Type B pancreatic cell (in vitro differentiated cells): Measurements from ENCODE around the gene SLAIN2. TPM values are rescaled to one million over a fixed set of nuclear protein-coding genes. Genes with fewer than 3 reads are reported as not detected.

Experiments
- DNase-seq: peaks from one replicate; pipeline ENCODE4 v3.0.0; 2021; ENCODE audit warnings: mixed read lengths; ENCODE audit not compliant: unreplicated experiment; ENCODE audit errors: extremely low spot score
- H3K27ac Mint-ChIP-seq: 2 replicates; pipeline ENCODE4 v1.8.0; 2021; ENCODE audit warnings: mild to moderate bottlenecking, mixed read lengths
- H3K27me3 Mint-ChIP-seq: 2 replicates; pipeline ENCODE4 v1.8.0; 2021; ENCODE audit warnings: mixed read lengths
- H3K36me3 Mint-ChIP-seq: 2 replicates; pipeline ENCODE4 v1.8.0; 2021; ENCODE audit warnings: mixed read lengths
- H3K4me1 Mint-ChIP-seq: one replicate; pipeline ENCODE4 v1.8.0; 2021; ENCODE audit warnings: mixed read lengths; ENCODE audit not compliant: unreplicated experiment
- H3K4me3 Mint-ChIP-seq: 2 replicates; pipeline ENCODE4 v1.8.0; 2021; ENCODE audit warnings: mild to moderate bottlenecking, mixed read lengths
- H3K9me3 Mint-ChIP-seq: 2 replicates; pipeline ENCODE4 v1.8.0; 2021; ENCODE audit warnings: mixed read lengths
- total RNA-seq: library from RNA; stranded (reverse); gene quantifications from 2 replicates; pipeline ENCODE4 v1.2.1, GENCODE V29; 2021; ENCODE audit warnings: low replicate concordance
- TF ChIP-seq, protein P1 (sequence below): fragments of 200-600 bp; sonication (generic); conservative IDR thresholded peaks from 2 replicates; pipeline ENCODE4 v1.5.0; 2021; ENCODE audit warnings: antibody characterized with exemption, mild to moderate bottlenecking

The SLAIN2 gene
- total RNA-seq, 1 donor from 2014 or later: 55.8 TPM

DNA sequence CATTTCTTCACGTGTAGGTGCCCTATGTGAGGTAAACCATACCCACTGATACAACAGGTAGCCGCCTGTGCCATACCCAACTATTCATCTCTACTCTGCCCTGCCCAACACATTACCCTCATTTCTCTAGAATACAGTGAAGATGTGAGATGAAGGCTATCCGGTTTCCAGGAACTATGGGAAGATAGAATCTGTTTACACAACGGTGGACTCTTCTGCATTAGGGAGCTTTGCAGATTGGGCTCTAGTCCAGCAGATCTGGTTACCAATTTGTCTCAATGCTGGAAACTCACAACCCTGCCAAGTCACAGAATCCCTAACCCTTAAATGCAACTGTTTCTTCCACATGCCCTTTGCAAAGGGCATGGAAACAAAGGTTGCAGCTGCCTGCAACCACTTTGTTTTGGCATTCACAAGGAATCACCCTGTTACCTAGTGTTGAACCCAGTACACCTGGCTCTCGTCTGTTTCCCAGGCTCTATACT is 6.4 kb upstream of the SLAIN2 start:
- H3K27me3 Mint-ChIP-seq: no peaks in the 10 kb centered on the region

DNA sequence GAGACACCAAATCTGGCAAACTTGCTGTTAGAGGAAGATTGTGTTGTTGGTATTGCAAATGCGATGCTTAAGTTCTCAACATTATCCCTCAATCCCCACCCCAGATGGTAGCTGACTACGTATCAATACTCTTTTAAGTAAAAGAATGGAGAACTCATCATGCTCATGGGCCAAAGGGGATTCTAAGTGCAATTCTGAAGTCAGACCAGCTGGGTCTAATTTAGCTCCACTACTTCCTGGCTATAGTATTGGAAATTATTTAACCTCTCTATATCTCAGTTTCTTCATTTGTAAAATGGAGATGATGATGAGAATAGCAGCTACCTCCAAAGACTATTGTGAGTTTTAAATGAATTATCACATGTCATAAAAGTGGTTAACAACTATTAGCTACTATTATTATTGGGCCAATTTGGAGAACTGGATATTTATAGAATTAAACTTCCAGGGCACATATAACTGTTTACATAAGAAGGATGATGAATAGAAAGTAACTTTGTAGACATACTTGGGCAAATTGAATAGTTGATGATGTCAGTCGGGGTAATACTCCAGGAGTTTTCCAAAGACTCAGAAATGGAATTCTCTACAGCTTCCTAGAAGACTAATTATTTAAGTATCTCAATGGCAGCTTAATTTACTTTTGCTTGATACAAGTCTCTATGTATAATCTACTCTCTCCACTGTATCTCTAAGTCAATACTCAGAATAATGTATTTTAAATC is 5.0 kb upstream of the SLAIN2 start:
- Mint-ChIP-seq H3K27ac (no peak overlapping the region), H3K36me3 (no peaks in the 10 kb centered on the region), H3K4me3 (no peak overlapping the region), H3K9me3 (no peaks in the 10 kb centered on the region), H3K27me3 (no peaks in the 10 kb centered on the region), H3K4me1 (peaks cover 19% of the 10 kb centered on the region)
- TF ChIP-seq, protein P1, sequence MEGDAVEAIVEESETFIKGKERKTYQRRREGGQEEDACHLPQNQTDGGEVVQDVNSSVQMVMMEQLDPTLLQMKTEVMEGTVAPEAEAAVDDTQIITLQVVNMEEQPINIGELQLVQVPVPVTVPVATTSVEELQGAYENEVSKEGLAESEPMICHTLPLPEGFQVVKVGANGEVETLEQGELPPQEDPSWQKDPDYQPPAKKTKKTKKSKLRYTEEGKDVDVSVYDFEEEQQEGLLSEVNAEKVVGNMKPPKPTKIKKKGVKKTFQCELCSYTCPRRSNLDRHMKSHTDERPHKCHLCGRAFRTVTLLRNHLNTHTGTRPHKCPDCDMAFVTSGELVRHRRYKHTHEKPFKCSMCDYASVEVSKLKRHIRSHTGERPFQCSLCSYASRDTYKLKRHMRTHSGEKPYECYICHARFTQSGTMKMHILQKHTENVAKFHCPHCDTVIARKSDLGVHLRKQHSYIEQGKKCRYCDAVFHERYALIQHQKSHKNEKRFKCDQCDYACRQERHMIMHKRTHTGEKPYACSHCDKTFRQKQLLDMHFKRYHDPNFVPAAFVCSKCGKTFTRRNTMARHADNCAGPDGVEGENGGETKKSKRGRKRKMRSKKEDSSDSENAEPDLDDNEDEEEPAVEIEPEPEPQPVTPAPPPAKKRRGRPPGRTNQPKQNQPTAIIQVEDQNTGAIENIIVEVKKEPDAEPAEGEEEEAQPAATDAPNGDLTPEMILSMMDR: no peak
- DNase-seq: no peak

More for the DNA sequence above, 6.4 kb upstream of the SLAIN2 start:
- TF ChIP-seq, protein P1: no peak
- H3K4me1 Mint-ChIP-seq: peaks cover 15% of the 10 kb centered on the region
- H3K4me3 Mint-ChIP-seq: no peak overlapping the region
- no peaks in the 10 kb centered on the region for H3K9me3 Mint-ChIP-seq
- H3K36me3 Mint-ChIP-seq: no peaks in the 10 kb centered on the region
- no peak overlapping the region for H3K27ac Mint-ChIP-seq
- no peak for DNase-seq

DNA sequence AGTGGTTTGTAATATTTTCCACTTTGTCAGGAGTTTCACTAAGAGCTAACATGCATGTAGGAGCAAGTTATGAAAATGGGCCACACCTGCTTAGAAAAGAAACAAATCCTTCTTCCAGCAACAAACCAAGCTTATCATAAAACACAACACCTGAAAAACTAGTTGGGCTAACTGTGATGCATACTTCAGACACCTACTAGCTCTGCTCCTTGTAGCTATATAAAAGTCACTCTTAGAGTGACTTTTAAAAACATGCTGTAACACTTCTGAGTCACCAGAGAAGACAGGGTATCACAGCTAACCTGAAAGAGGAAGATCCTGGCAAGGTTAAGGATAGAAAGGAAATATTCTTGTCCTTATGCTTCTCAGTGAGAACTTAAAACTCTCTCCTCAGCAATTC is 3.6 kb upstream of the SLAIN2 start:
- TF ChIP-seq, protein P1: no peak
- H3K4me3 Mint-ChIP-seq: peak overlapping the region; percentile 15
- H3K27me3 Mint-ChIP-seq: no peaks in the 10 kb centered on the region
- peaks cover 23% of the 10 kb centered on the region for H3K4me1 Mint-ChIP-seq
- H3K36me3 Mint-ChIP-seq: no peaks in the 10 kb centered on the region
- peak overlapping the region; percentile 87 for H3K27ac Mint-ChIP-seq
- no peaks in the 10 kb centered on the region for H3K9me3 Mint-ChIP-seq
- no peak for DNase-seq

DNA sequence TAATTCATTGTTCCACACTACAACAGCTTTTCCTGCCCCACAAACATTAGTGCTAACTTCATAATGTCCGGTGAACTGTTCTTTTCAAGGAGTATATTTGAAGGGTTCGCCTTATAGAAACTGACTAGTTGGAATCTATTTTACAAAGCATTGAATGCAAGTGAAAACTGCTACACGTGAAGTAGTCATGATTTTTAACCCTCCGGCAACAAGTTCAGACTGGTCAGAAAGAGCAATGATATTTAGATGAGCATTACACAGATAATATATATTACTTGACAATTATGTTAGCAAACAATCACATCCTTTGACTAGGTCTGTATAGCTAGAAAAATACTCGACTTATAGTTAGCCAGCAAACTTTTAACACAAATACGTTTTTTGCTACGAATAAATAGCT is 1.7 kb upstream of the SLAIN2 start:
- DNase-seq: no peak
- H3K9me3 Mint-ChIP-seq: no peaks in the 10 kb centered on the region
- peak overlapping the region; percentile 87 for H3K27ac Mint-ChIP-seq
- no peaks in the 10 kb centered on the region for H3K36me3 Mint-ChIP-seq
- peaks cover 39% of the 10 kb centered on the region for H3K4me1 Mint-ChIP-seq
- no peaks in the 10 kb centered on the region for H3K27me3 Mint-ChIP-seq
- peak overlapping the region; percentile 95 for H3K4me3 Mint-ChIP-seq
- TF ChIP-seq, protein P1: no peak

DNA sequence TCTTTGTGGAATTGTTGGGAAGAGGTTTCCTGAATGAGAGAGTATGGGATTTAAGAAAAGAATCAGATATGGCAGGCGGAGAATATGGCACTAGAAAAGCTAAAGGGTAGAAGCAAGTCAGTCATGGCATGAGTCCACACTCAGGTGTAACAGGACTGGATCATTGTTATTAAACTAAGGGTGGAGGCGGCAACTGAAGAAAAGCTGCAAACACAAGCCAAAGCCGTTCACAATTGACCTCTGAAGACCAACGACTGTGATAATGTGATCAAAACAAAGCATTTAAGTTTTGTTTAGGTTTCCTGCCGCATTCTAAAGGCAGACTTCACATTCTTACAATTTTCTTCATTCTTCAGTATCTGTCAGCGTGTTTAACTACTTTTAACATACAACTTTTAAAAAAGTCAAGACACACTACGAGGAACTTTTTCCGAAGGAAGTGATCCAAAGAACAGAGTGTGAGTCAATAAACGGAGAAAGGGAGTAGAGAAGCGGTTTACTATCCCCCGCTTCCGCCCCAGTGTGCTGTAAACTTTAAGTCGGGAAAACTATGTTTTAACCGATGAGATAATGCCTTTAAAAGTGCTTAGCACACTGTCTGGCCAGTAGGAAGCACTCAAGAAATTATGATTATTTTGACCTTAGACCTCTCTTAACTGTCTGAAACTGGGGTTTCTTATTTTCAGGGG is 909 bp upstream of the SLAIN2 start:
- no peaks in the 10 kb centered on the region for H3K27me3 Mint-ChIP-seq
- peak overlapping the region; percentile 87 for H3K27ac Mint-ChIP-seq
- no peak for DNase-seq
- H3K36me3 Mint-ChIP-seq: no peaks in the 10 kb centered on the region
- peaks cover 46% of the 10 kb centered on the region for H3K4me1 Mint-ChIP-seq
- TF ChIP-seq, protein P1: no peak
- H3K9me3 Mint-ChIP-seq: no peaks in the 10 kb centered on the region
- peak overlapping the region; percentile 95 for H3K4me3 Mint-ChIP-seq
